Measurements from ENCODE around the gene ZCCHC13.
"Not testable (repeated sequence)": the region's sequence is repeated elsewhere in the genome, so short reads cannot be mapped to it uniquely, and the experiment has no call there.

Gene ZCCHC13
- long read RNA-seq: 0 reads

DNA sequence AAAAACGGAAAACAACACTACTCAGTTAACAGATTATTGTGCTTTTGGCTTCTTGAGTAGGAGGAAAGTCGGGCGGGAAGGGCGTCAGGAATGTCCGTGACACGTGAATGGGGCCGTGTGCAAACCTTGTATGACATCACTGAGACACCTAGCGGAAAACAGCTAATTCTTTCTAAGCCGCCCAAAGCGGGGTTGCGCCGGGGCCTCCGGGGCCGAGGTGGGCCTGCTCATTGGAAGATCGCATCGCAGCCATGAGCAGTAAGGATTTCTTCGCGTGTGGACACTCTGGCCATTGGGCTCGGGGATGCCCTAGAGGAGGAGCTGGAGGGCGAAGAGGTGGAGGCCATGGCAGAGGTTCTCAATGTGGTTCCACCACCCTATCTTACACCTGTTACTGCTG is at the start of gene ZCCHC13:
Gene ZCCHC13 (plus strand): TSS at position 165 of the 400 bp plus-strand sequence. CDS start 87 bp downstream, at position 252.
- H3K27me3 ChIP-seq (ENCODE audit: insufficient read depth, poor library complexity, severe bottlenecking): no peaks in the 10 kb centered on the region
- TF ChIP-seq, protein P1, sequence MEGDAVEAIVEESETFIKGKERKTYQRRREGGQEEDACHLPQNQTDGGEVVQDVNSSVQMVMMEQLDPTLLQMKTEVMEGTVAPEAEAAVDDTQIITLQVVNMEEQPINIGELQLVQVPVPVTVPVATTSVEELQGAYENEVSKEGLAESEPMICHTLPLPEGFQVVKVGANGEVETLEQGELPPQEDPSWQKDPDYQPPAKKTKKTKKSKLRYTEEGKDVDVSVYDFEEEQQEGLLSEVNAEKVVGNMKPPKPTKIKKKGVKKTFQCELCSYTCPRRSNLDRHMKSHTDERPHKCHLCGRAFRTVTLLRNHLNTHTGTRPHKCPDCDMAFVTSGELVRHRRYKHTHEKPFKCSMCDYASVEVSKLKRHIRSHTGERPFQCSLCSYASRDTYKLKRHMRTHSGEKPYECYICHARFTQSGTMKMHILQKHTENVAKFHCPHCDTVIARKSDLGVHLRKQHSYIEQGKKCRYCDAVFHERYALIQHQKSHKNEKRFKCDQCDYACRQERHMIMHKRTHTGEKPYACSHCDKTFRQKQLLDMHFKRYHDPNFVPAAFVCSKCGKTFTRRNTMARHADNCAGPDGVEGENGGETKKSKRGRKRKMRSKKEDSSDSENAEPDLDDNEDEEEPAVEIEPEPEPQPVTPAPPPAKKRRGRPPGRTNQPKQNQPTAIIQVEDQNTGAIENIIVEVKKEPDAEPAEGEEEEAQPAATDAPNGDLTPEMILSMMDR (IDR thresholded peaks at IDR 0.05; ENCODE audit: insufficient read depth, low read length): no peak
- TF ChIP-seq POLR2AphosphoS5 (IDR thresholded peaks at IDR 0.05; ENCODE audit: low read depth): no peak
- TF ChIP-seq GABPA (IDR thresholded peaks at IDR 0.05; ENCODE audit: low read depth): no peak
- TF ChIP-seq REST (IDR thresholded peaks at IDR 0.05; ENCODE audit: insufficient replicate concordance, low read depth): no peak
- TF ChIP-seq SPI1 (IDR thresholded peaks at IDR 0.05; ENCODE audit: borderline replicate concordance, low read depth): no peak
- H3K27ac ChIP-seq (replicated peaks): no peak within 1 kb of the TSS
- DNase-seq (ENCODE audit: low read depth in 1 of 2, low spot score in 1 of 2): no peak
- H3K4me3 ChIP-seq (replicated peaks; ENCODE audit: insufficient read depth, low read length): no peak within 1 kb of the TSS

GRCh38 chrX:74258111-74258510 is 45.9 kb upstream of the ZCCHC13 start:
- DNase-seq (ENCODE audit: low read depth in 1 of 2, low spot score in 1 of 2); H3K4me3 ChIP-seq (replicated peaks; ENCODE audit: insufficient read depth, low read length); H3K27me3 ChIP-seq (ENCODE audit: insufficient read depth, poor library complexity, severe bottlenecking); H3K27ac ChIP-seq (replicated peaks): not testable (repeated sequence)

DNA sequence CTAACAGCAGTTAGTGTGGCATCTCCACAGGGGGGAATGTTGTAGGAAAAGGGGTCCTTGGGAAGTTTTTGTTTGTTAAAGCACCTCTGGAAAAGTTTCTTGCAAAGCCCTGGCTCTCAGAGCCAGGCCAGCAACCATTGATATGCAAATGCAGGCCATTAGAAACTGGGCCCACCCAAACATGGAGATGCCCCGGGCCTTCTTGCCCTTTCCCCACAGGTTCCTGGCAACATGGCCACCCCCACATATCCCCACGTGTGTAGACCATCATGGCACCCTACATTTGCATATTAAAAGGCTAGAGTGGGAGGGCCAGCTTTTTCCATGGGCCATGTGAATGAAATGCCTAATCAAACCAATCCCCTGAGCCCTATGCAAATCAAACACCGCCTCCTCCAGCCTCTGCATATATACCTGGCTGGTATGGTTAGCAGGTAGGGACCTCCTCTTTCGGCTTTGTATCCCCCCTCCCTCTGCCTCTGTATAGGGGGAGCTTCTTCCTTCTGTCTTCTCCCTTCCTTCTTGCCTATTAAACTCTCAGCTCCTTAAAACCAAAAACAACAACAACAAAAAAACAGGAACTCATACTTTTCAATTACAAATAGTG is 44.0 kb upstream of the ZCCHC13 start:
- Histone ChIP-seq H3K27me3 (ENCODE audit: insufficient read depth, poor library complexity, severe bottlenecking) (no peaks in the 10 kb centered on the region), H3K27ac (replicated peaks) (no peak overlapping the region), H3K4me3 (replicated peaks; ENCODE audit: insufficient read depth, low read length) (no peak overlapping the region)
- no peak for DNase-seq (ENCODE audit: low read depth in 1 of 2, low spot score in 1 of 2)
- TF ChIP-seq SPI1 (IDR thresholded peaks at IDR 0.05; ENCODE audit: borderline replicate concordance, low read depth): no peak
- TF ChIP-seq REST (IDR thresholded peaks at IDR 0.05; ENCODE audit: insufficient replicate concordance, low read depth): no peak
- TF ChIP-seq, protein P1 (IDR thresholded peaks at IDR 0.05; ENCODE audit: insufficient read depth, low read length): no peak
- no peak for TF ChIP-seq POLR2AphosphoS5 (IDR thresholded peaks at IDR 0.05; ENCODE audit: low read depth)
- no peak for TF ChIP-seq GABPA (IDR thresholded peaks at IDR 0.05; ENCODE audit: low read depth)

GRCh38 chrX:74262452-74263209 is 41.3 kb upstream of the ZCCHC13 start:
- H3K4me3 ChIP-seq (replicated peaks; ENCODE audit: insufficient read depth, low read length): no peak overlapping the region
- H3K27me3 ChIP-seq (ENCODE audit: insufficient read depth, poor library complexity, severe bottlenecking): no peaks in the 10 kb centered on the region
- H3K27ac ChIP-seq (replicated peaks): no peak overlapping the region
- TF ChIP-seq SPI1 (IDR thresholded peaks at IDR 0.05; ENCODE audit: borderline replicate concordance, low read depth) (no peak), GABPA (IDR thresholded peaks at IDR 0.05; ENCODE audit: low read depth) (no peak), REST (IDR thresholded peaks at IDR 0.05; ENCODE audit: insufficient replicate concordance, low read depth) (no peak), POLR2AphosphoS5 (IDR thresholded peaks at IDR 0.05; ENCODE audit: low read depth) (no peak)
- TF ChIP-seq, protein P1 (IDR thresholded peaks at IDR 0.05; ENCODE audit: insufficient read depth, low read length): no peak
- no peak for DNase-seq (ENCODE audit: low read depth in 1 of 2, low spot score in 1 of 2)

Data from HL-60 (cell line).